Lung (tissue), 12 donors: ENCODE measurements around the gene ANGPTL5. TPM values are rescaled to one million over a fixed set of nuclear protein-coding genes. Genes with fewer than 3 reads are reported as not detected.

ENCODE experiments used
- ATAC-seq: fragments of 200-7000 bp; cut with Tn5 transposase; one replicate; pipeline ENCODE4 v1.9.1; 2020; ENCODE audit warnings: moderate number of reproducible peaks; ENCODE audit not compliant: insufficient read depth, low FRiP score
- DNase-seq, 3 donors: peaks; one replicate each; pipeline ENCODE4 v3.0.0-alpha.2; 2013 to 2017
- H3K27ac ChIP-seq, 2 donors: one replicate each; pipeline ENCODE4 v1.5.1; 2013; ENCODE audit warnings: mild to moderate bottlenecking in 2 of 2, moderate library complexity in 2 of 2, control low read depth in 1 of 2, inconsistent platforms in 1 of 2, low read depth in 1 of 2, low read length in 1 of 2
- H3K27me3 ChIP-seq, 3 donors: one replicate each; pipeline ENCODE4 v1.5.1; 2013; ENCODE audit warnings: low read length in 2 of 3; ENCODE audit not compliant: control insufficient read depth in 3 of 3, insufficient read depth in 3 of 3
- H3K36me3 ChIP-seq, 4 donors: one replicate each; pipeline ENCODE4 v1.5.1; 2013; ENCODE audit warnings: low read length in 4 of 4, mild to moderate bottlenecking in 1 of 4, moderate library complexity in 1 of 4; ENCODE audit not compliant: control insufficient read depth in 4 of 4, insufficient read depth in 4 of 4
- H3K4me1 ChIP-seq, 5 donors: one replicate each; pipeline ENCODE4 v1.5.1; 2013; ENCODE audit warnings: low read length in 5 of 5, mild to moderate bottlenecking in 2 of 5, moderate library complexity in 1 of 5; ENCODE audit not compliant: control insufficient read depth in 5 of 5, insufficient read depth in 5 of 5
- H3K4me3 ChIP-seq: one replicate; pipeline ENCODE4 v1.5.1; 2013; ENCODE audit warnings: mild to moderate bottlenecking, control low read depth, moderate library complexity
- H3K9ac ChIP-seq, 2 donors: one replicate each; pipeline ENCODE4 v1.5.1; 2013; ENCODE audit warnings: low read length in 2 of 2, control low read depth in 1 of 2; ENCODE audit not compliant: insufficient read depth in 1 of 2
- H3K9me3 ChIP-seq, 4 donors: one replicate each; pipeline ENCODE4 v1.5.1; 2013; ENCODE audit warnings: low read length in 3 of 4, mild to moderate bottlenecking in 1 of 4, moderate library complexity in 1 of 4; ENCODE audit not compliant: control insufficient read depth in 4 of 4, insufficient read depth in 3 of 4
- WGBS, 2 donors: extraction: QIAGEN DNeasy Blood & Tissue Kit; methylation state at CpG; one replicate each; pipeline ENCODE4 v1.1.7; 2013; 5-methylcytosine and 5-hydroxymethylcytosine counted together
- polyA plus RNA-seq, 2 donors: library from polyadenylated mRNA; stranded (reverse); fragments of 200-250 nt; gene quantifications; one replicate each; pipeline ENCODE4 v1.2.1, GENCODE V29; 2013
- total RNA-seq, 2 donors: library from RNA; depleted of rRNA in 1 of 2; stranded (reverse); fragments of >200 nt in 1 of 2; gene quantifications; one replicate each; pipeline ENCODE4 v1.2.1, GENCODE V29; 2014 to 2021
- TF ChIP-seq, protein P1 (sequence below): IDR thresholded peaks from 2 replicates; pipeline ENCODE4 v1.5.1; 2012; ENCODE audit warnings: mild to moderate bottlenecking; ENCODE audit errors: control extremely low read depth, extremely low read depth
- donor health status: control.
- donor health status: control.
- donor health status: Bipolar disorder and iron deficiency.
- donor health status: healthy.
- donor health status: DM: yes; HTN: yes; CAD: no.

The ANGPTL5 gene
- total and polyA plus RNA-seq, 4 donors = 0.08 to 0.40 (median 0.11) TPM; not detected in 1

GRCh38 chr11:101912823-101913284 is 3.5 kb downstream of the ANGPTL5 start:
- TF ChIP-seq, protein P1, sequence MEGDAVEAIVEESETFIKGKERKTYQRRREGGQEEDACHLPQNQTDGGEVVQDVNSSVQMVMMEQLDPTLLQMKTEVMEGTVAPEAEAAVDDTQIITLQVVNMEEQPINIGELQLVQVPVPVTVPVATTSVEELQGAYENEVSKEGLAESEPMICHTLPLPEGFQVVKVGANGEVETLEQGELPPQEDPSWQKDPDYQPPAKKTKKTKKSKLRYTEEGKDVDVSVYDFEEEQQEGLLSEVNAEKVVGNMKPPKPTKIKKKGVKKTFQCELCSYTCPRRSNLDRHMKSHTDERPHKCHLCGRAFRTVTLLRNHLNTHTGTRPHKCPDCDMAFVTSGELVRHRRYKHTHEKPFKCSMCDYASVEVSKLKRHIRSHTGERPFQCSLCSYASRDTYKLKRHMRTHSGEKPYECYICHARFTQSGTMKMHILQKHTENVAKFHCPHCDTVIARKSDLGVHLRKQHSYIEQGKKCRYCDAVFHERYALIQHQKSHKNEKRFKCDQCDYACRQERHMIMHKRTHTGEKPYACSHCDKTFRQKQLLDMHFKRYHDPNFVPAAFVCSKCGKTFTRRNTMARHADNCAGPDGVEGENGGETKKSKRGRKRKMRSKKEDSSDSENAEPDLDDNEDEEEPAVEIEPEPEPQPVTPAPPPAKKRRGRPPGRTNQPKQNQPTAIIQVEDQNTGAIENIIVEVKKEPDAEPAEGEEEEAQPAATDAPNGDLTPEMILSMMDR = no peak
- H3K9me3 ChIP-seq = no peaks in the 10 kb centered on the region
- H3K27ac ChIP-seq = no peak overlapping the region
- peaks cover 0 to 29% (median 0%) of the 10 kb centered on the region in 5 donors for H3K4me1 ChIP-seq
- H3K4me3 ChIP-seq = no peak overlapping the region
- ATAC-seq = no peak
- H3K27me3 ChIP-seq = no peaks in the 10 kb centered on the region
- 48 to 63% methylated on average over 3 of the region's 3 CpGs for WGBS, 2 donors
- no peak overlapping the region for H3K9ac ChIP-seq
- DNase-seq = peak in 2 of 3 donors; percentile 16 to 26
- no peaks in the 10 kb centered on the region for H3K36me3 ChIP-seq

GRCh38 chr11:101909087-101909486 is 7.2 kb downstream of the ANGPTL5 start:
- ATAC-seq = no peak
- TF ChIP-seq, protein P1 = no peak
- Histone ChIP-seq H3K27ac (no peak overlapping the region), H3K27me3 (no peaks in the 10 kb centered on the region), H3K4me3 (no peak overlapping the region), H3K36me3 (no peaks in the 10 kb centered on the region), H3K9ac (no peak overlapping the region), H3K9me3 (no peaks in the 10 kb centered on the region), H3K4me1 (peaks cover 0 to 16% (median 0%) of the 10 kb centered on the region in 5 donors)
- DNase-seq = no peak
- WGBS, 2 donors = 86 to 91% methylated on average over 2 of the region's 2 CpGs

DNA sequence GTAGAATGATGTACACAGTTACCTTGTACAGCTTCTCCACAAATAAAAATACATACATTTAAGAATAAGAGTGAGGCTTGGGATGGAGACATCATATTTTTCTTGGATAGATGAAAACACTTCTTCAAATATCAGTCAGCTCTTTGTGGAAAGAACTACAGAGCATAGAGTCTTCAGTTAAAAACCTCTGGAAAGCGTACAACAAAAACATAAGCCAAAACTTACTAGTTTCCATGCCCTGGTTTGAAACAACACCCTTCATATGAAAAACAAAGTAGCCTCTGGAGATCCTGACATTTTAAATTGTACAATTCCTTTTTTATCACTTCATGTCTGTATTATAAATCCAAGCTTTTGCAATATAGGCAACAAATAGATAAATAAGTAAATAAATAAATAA is 8.5 kb downstream of the ANGPTL5 start:
- ATAC-seq = no peak
- no peak for DNase-seq
- TF ChIP-seq, protein P1 = no peak
- Histone ChIP-seq H3K9ac (no peak overlapping the region), H3K27me3 (no peaks in the 10 kb centered on the region), H3K4me1 (peaks cover 0 to 3% (median 0%) of the 10 kb centered on the region in 5 donors), H3K9me3 (no peaks in the 10 kb centered on the region), H3K4me3 (no peak overlapping the region), H3K27ac (no peak overlapping the region), H3K36me3 (no peaks in the 10 kb centered on the region)
- 83 to 96% methylated on average over 1 of the region's 1 CpG for WGBS, 2 donors

GRCh38 chr11:101894505-101894904 is 21.8 kb downstream of the ANGPTL5 start:
- ATAC-seq = no peak
- no peak overlapping the region for H3K9ac ChIP-seq
- H3K27ac ChIP-seq = no peak overlapping the region
- H3K4me1 ChIP-seq = no peaks in the 10 kb centered on the region
- no peak overlapping the region for H3K4me3 ChIP-seq
- H3K27me3 ChIP-seq = no peaks in the 10 kb centered on the region
- no peaks in the 10 kb centered on the region for H3K36me3 ChIP-seq
- DNase-seq = peak in 1 of 3 donors; percentile 11
- no peaks in the 10 kb centered on the region for H3K9me3 ChIP-seq
- WGBS, 2 donors = 42 to 65% methylated on average over 1 of the region's 1 CpG
- TF ChIP-seq, protein P1 = no peak
